ENCODE data around the gene RBBP8.

DNA sequence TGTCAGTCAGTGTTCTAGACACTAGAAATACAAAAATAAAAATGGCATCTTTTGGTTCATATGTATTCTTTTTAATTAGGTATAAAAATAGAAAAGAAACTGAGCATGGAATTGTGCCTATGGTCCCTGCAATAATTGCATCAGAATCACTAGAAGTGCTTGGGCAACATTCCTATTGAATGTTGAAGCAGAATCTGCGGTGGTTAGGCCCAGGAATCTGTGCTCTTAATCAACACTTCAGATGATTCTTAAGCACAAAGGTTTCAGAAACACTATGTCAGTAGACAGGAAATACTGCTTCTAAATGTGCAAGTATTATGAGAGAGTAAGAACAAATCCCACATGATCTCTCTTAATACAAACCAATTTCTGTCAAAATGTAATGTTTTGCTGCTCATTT, 20.3 kb upstream of the RBBP8 start:
- TF ChIP-seq, protein P1, sequence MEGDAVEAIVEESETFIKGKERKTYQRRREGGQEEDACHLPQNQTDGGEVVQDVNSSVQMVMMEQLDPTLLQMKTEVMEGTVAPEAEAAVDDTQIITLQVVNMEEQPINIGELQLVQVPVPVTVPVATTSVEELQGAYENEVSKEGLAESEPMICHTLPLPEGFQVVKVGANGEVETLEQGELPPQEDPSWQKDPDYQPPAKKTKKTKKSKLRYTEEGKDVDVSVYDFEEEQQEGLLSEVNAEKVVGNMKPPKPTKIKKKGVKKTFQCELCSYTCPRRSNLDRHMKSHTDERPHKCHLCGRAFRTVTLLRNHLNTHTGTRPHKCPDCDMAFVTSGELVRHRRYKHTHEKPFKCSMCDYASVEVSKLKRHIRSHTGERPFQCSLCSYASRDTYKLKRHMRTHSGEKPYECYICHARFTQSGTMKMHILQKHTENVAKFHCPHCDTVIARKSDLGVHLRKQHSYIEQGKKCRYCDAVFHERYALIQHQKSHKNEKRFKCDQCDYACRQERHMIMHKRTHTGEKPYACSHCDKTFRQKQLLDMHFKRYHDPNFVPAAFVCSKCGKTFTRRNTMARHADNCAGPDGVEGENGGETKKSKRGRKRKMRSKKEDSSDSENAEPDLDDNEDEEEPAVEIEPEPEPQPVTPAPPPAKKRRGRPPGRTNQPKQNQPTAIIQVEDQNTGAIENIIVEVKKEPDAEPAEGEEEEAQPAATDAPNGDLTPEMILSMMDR (IDR thresholded peaks at IDR 0.05; ENCODE audit: borderline replicate concordance, extremely low read depth, low read length, poor library complexity, severe bottlenecking): no peak
- TF ChIP-seq EZH2 (IDR thresholded peaks at IDR 0.05; ENCODE audit: borderline replicate concordance, low read depth, low read length, severe bottlenecking): no peak

Measured in DND-41 (cell line).